ENCODE measurements around the gene MED25.

MED25 gene

DNA sequence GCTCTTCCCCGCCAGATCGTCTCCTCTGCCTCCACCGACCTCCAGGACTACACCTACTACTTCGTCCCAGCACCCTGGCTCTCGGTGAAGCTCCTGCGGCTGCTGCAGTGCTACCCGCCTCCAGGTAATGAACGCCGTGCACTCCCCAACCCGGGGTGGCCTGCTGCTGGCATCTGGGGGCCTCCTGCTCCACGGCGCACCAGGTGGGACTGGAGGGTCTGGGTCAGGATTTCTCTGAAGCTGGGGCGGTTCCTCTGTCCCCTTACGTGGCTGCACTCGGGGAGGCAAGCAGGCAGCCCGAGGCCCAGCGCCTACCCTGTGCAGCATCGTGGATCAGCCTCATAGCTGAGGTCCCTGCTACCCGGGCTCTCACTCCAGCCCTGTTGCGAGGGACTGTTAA, 22.5 kb upstream of the MED25 start:
- DNase-seq (ENCODE audit: low read depth): no peak
- TF ChIP-seq, protein P1, sequence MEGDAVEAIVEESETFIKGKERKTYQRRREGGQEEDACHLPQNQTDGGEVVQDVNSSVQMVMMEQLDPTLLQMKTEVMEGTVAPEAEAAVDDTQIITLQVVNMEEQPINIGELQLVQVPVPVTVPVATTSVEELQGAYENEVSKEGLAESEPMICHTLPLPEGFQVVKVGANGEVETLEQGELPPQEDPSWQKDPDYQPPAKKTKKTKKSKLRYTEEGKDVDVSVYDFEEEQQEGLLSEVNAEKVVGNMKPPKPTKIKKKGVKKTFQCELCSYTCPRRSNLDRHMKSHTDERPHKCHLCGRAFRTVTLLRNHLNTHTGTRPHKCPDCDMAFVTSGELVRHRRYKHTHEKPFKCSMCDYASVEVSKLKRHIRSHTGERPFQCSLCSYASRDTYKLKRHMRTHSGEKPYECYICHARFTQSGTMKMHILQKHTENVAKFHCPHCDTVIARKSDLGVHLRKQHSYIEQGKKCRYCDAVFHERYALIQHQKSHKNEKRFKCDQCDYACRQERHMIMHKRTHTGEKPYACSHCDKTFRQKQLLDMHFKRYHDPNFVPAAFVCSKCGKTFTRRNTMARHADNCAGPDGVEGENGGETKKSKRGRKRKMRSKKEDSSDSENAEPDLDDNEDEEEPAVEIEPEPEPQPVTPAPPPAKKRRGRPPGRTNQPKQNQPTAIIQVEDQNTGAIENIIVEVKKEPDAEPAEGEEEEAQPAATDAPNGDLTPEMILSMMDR (IDR thresholded peaks at IDR 0.05; ENCODE audit: insufficient read depth, low read depth, low read length, missing control alignments): no peak
- H3K4me3 ChIP-seq (ENCODE audit: low read length): no peak overlapping the region

DNA sequence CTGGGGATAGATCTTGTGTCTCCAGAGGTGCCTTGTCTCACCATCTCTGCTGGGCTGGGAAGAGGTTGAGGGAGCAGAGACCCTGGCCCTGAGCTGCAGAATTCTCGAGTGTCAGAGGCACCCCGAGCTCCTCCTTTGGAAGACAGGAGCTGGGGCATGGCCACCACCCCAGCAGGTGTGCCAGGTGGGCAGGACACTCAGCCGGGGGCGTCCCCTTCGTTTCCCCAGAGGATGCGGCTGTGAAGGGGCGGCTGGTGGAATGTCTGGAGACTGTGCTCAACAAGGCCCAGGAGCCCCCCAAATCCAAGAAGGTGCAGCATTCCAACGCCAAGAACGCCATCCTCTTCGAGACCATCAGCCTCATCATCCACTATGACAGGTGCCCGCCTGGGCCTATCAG, 19.5 kb upstream of the MED25 start:
- no peak overlapping the region for H3K4me3 ChIP-seq (ENCODE audit: low read length)
- DNase-seq (ENCODE audit: low read depth): no peak
- TF ChIP-seq, protein P1 (IDR thresholded peaks at IDR 0.05; ENCODE audit: insufficient read depth, low read depth, low read length, missing control alignments): no peak

DNA sequence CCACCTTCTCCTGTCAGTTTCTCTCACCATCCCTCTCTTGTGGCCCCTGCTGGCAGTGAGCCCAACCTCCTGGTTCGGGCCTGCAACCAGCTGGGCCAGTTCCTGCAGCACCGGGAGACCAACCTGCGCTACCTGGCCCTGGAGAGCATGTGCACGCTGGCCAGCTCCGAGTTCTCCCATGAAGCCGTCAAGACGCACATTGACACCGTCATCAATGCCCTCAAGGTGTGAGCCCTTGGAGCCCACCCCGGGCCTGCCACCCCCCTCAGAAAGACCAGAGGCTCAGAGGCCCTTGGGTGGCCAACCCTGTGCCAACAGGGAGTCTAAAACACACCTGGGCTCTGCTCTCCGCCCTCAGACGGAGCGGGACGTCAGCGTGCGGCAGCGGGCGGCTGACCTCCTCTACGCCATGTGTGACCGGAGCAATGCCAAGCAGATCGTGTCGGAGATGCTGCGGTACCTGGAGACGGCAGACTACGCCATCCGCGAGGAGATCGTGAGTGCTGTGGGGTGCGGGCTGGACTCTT, 18.8 kb upstream of the MED25 start:
- TF ChIP-seq, protein P1 (IDR thresholded peaks at IDR 0.05; ENCODE audit: insufficient read depth, low read depth, low read length, missing control alignments): no peak
- H3K4me3 ChIP-seq (ENCODE audit: low read length): no peak overlapping the region
- no peak for DNase-seq (ENCODE audit: low read depth)

DNA sequence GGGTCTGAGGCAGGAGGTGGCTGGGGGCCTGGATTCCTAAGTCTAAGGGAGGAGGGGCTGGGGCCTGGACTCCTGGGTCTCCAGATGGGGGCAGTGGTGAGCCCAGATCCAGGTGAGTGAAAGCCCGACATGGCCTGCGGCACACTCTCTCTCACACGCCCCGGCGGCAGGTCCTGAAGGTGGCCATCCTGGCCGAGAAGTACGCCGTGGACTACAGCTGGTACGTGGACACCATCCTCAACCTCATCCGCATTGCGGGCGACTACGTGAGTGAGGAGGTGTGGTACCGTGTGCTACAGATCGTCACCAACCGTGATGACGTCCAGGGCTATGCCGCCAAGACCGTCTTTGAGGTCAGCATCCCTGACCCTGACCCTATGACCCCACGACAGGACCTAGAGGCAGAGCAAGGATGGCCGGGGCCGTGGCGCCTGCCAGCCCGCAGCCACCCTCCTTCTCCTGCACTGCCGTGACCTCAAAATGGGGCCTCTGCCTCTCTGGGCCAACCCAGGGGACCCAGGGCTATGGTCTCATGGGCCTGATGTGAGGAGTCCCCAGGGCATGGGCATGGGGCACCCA, 18.2 kb upstream of the MED25 start:
- DNase-seq (ENCODE audit: low read depth): no peak
- no peak overlapping the region for H3K4me3 ChIP-seq (ENCODE audit: low read length)
- TF ChIP-seq, protein P1 (IDR thresholded peaks at IDR 0.05; ENCODE audit: insufficient read depth, low read depth, low read length, missing control alignments): no peak

DNA sequence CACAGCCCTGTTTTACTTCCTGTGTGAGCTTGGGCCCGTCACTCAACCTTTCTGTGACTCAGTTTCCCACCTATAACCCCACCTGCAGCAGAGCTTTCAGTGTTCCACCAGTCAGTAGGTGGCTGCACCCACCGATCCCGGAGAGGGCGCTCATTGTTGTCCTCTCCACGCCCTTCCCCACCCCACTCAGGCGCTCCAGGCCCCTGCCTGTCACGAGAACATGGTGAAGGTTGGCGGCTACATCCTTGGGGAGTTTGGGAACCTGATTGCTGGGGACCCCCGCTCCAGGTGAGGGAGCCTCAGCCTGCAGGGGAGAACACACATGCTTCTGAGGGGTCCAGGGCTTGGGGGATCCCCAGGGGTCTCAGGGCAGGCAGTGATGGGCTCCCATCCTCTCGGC, 17.3 kb upstream of the MED25 start:
- TF ChIP-seq, protein P1 (IDR thresholded peaks at IDR 0.05; ENCODE audit: insufficient read depth, low read depth, low read length, missing control alignments): no peak
- DNase-seq (ENCODE audit: low read depth): no peak
- no peak overlapping the region for H3K4me3 ChIP-seq (ENCODE audit: low read length)

DNA sequence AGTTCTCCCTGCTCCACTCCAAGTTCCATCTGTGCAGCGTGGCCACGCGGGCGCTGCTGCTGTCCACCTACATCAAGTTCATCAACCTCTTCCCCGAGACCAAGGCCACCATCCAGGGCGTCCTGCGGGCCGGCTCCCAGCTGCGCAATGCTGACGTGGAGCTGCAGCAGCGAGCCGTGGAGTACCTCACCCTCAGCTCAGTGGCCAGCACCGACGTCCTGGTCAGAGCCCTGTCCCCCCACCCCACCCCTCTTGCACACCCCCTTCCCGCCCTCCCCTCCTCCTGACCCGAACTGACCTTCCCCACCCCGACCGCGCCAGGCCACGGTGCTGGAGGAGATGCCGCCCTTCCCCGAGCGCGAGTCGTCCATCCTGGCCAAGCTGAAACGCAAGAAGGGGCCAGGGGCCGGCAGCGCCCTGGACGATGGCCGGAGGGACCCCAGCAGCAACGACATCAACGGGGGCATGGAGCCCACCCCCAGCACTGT, 16.6 kb upstream of the MED25 start:
- DNase-seq (ENCODE audit: low read depth): no peak
- TF ChIP-seq, protein P1 (IDR thresholded peaks at IDR 0.05; ENCODE audit: insufficient read depth, low read depth, low read length, missing control alignments): no peak
- H3K4me3 ChIP-seq (ENCODE audit: low read length): no peak overlapping the region

All from epithelial cell of esophagus (primary cell).